GM12878 (cell line): ENCODE data around the gene MTF1. TPM values are rescaled to one million over a fixed set of nuclear protein-coding genes. Genes with fewer than 3 reads are reported as not detected.

Source experiments
- ATAC-seq: fragments of 200-7000 bp; cut with Tn5 transposase; 3 replicates; pipeline ENCODE4 v1.9.1; 2020; ENCODE audit warnings: mild to moderate bottlenecking, moderate library complexity
- BruUV-seq: library from RNA; stranded (reverse); fragments of 400-500 nt; replicated peaks from 2 replicates; lab custom pipeline; 2021; lab: Mats Ljungman, UMichigan
- CTCF ChIA-PET: fragments of 300-600 bp; sonication (Branson Sonifier 250); formaldehyde crosslinking; extraction: SDS; loops from one replicate; lab custom pipeline; 2021; ENCODE audit warnings: inconsistent platforms; lab: Yijun Ruan, JAX
- POLR2A ChIA-PET: fragments of 350-600 bp; formaldehyde crosslinking; extraction: SDS; loops from one replicate; lab custom pipeline; 2021; ENCODE audit warnings: inconsistent platforms; lab: Charles Lee
- RAD21 ChIA-PET: fragments of 300-600 bp; sonication (Branson Sonifier 250); formaldehyde crosslinking; loops from one replicate; lab custom pipeline; 2023; ENCODE audit warnings: antibody characterized with exemption; ENCODE audit not compliant: unreplicated experiment; lab: Charles Lee
- SMC1A ChIA-PET: fragments of 300-600 bp; sonication (Branson Sonifier 250); formaldehyde crosslinking; loops from one replicate; lab custom pipeline; 2023; ENCODE audit not compliant: unreplicated experiment, uncharacterized antibody; lab: Charles Lee
- DNase-seq: peaks from one replicate; pipeline ENCODE4 v3.0.0-alpha.2; 2011; ENCODE audit warnings: low read depth, low spot score
- FAIRE-seq: peaks from 3 replicates; lab custom pipeline; 2011; peaks lifted over from hg19 to GRCh38; lab: Jason Lieb, UNC
- H2AFZ ChIP-seq: 2 replicates; pipeline ENCODE4 v1.6.0; 2011; ENCODE audit warnings: low read depth, low read length, control low read depth; ENCODE audit not compliant: control insufficient read depth
- H3K27ac ChIP-seq: 2 replicates; pipeline ENCODE4 v1.5.1; 2011; ENCODE audit warnings: control low read depth; ENCODE audit not compliant: control insufficient read depth, insufficient read depth
- H3K27me3 ChIP-seq, 2 experiments: replicated peaks in 1 of 2; 2 replicates each; pipeline versions ENCODE4 v1.6.0 to v1.6.1; 2011; ENCODE audit warnings: low read length in 1 of 2; ENCODE audit not compliant: control insufficient read depth in 2 of 2, insufficient read depth in 2 of 2
- H3K36me3 ChIP-seq, 2 experiments: 2 replicates each; pipeline ENCODE4 v1.5.1; 2011; ENCODE audit warnings: low read length in 1 of 2; ENCODE audit not compliant: control insufficient read depth in 2 of 2, insufficient read depth in 2 of 2
- H3K4me1 ChIP-seq: 2 replicates; pipeline ENCODE4 v1.6.1; 2011; ENCODE audit warnings: mild to moderate bottlenecking, low read length, moderate library complexity, mixed read lengths; ENCODE audit not compliant: control insufficient read depth, insufficient read depth
- H3K4me2 ChIP-seq: 2 replicates; pipeline ENCODE4 v1.6.0; 2011; ENCODE audit warnings: control low read depth; ENCODE audit not compliant: control insufficient read depth, insufficient read depth
- H3K4me3 ChIP-seq: fragments of 200-600 bp; sonication (generic); 2 replicates; pipeline ENCODE4 v1.5.1; 2016
- H3K79me2 ChIP-seq: 2 replicates; pipeline ENCODE4 v1.6.0; 2011; ENCODE audit warnings: low read length; ENCODE audit not compliant: control insufficient read depth, insufficient read depth
- H3K9ac ChIP-seq: 2 replicates; pipeline ENCODE4 v1.8.0; 2011; ENCODE audit warnings: low read length, control low read depth, mixed read lengths; ENCODE audit not compliant: control insufficient read depth, insufficient read depth
- H3K9me3 ChIP-seq: replicated peaks from 3 replicates; pipeline ENCODE4 v1.5.1; 2011; ENCODE audit warnings: mild to moderate bottlenecking, low read length; ENCODE audit not compliant: control insufficient read depth, insufficient read depth
- H4K20me1 ChIP-seq: 2 replicates; pipeline ENCODE4 v1.6.0; 2011; ENCODE audit not compliant: control insufficient read depth, insufficient read depth
- ESRRA ChIP-seq: IDR thresholded peaks from 2 replicates; pipeline ENCODE4 v1.6.1; 2012; ENCODE audit warnings: mild to moderate bottlenecking, low read length, improper control_type of control experiment
- MTA3 ChIP-seq: IDR thresholded peaks from 2 replicates; pipeline ENCODE4 v1.6.1; 2012; ENCODE audit warnings: low read length, inconsistent platforms, borderline replicate concordance
- NR2C2 ChIP-seq: IDR thresholded peaks from 2 replicates; pipeline ENCODE4 v1.6.1; 2011; ENCODE audit warnings: borderline replicate concordance, low read depth; ENCODE audit not compliant: control insufficient read depth, insufficient read length
- RB1 ChIP-seq: fragments of 450-650 bp; formaldehyde crosslinking; IDR thresholded peaks from 2 replicates; pipeline ENCODE4 v1.6.1; 2017; ENCODE audit warnings: mild to moderate bottlenecking, borderline replicate concordance
- WRNIP1 ChIP-seq: IDR thresholded peaks from 2 replicates; pipeline ENCODE4 v1.6.1; 2011; ENCODE audit warnings: low read depth, low read length, improper control_type of control experiment, borderline replicate concordance
- ZZZ3 ChIP-seq: IDR thresholded peaks from 2 replicates; pipeline ENCODE4 v1.6.1; 2011; ENCODE audit warnings: low read depth; ENCODE audit not compliant: control insufficient read depth, insufficient read length
- WGBS: methylation state at CpG from one replicate; pipeline ENCODE4 v1.1.6; 2016; ENCODE audit warnings: low lambda C conversion rate; ENCODE audit not compliant: insufficient replicate concordance, insufficient coverage; ENCODE audit errors: missing lambda C conversion rate; 5-methylcytosine and 5-hydroxymethylcytosine counted together
- in situ Hi-C: fragments of 300-500 bp; cut with MboI; formaldehyde crosslinking; loops from 9 replicates; pipeline ENCODE4 v1.14.3; 2018; ENCODE audit warnings: mixed read lengths
- intact Hi-C: fragments of 100-400 bp; cut with micrococcal nuclease; formaldehyde crosslinking; loops from one replicate; pipeline ENCODE4 v1.14.2; 2022; ENCODE audit not compliant: unreplicated experiment
- polyA plus RNA-seq, 11 experiments: library from polyadenylated mRNA; depleted of rRNA in 4 of 11; unstranded in 6 of 11; stranded (reverse) in 5 of 11; fragments of >200 nt; fragmentation: Nextera tagmentation in 4 of 11; fragmentation: Illumina TruSeq in 1 of 11; extraction: Ambion mirVana in 4 of 11; extraction: Trizol in 1 of 11; gene quantifications; 1 replicate in 1 of 11; 2 replicates in 10 of 11; pipeline versions ENCODE4 v1.2.1 to v1.2.3, GENCODE V29; 2011 to 2016; ENCODE audit warnings: inconsistent platforms in 2 of 11, missing spikeins in 2 of 11, low read depth in 1 of 11
- total RNA-seq, 4 experiments: library from RNA; depleted of rRNA in 3 of 4; stranded (reverse); fragments of >200 nt in 3 of 4; fragmentation: Illumina TruSeq in 1 of 4; extraction: Trizol in 1 of 4; gene quantifications; 2 replicates each; pipeline versions ENCODE4 v1.2.1 to v1.2.3, GENCODE V29; 2013 to 2021
- TF ChIP-seq, protein P1 (sequence below): fragments of 450-650 bp; IDR thresholded peaks from 2 replicates; pipeline ENCODE4 v1.6.1; 2017; ENCODE audit warnings: mild to moderate bottlenecking, low read depth, inconsistent platforms; ENCODE audit not compliant: poor library complexity, severe bottlenecking
- TF ChIP-seq, protein P2 (sequence below): fragments of 450-650 bp; IDR thresholded peaks from 2 replicates; pipeline ENCODE4 v1.6.1; 2016; ENCODE audit warnings: mild to moderate bottlenecking, moderate library complexity, borderline replicate concordance
- TF ChIP-seq, protein P3 (sequence below): fragments of 450-650 bp; IDR thresholded peaks from 2 replicates; pipeline ENCODE4 v1.6.1; 2014; ENCODE audit warnings: mild to moderate bottlenecking

MTF1 gene
- total and polyA plus RNA-seq, 10 of the 15 experiments (the other 5 are each of a cell fraction or from before 2014, with no cell fraction given), result 2.2 to 20.4 (median 6.7) TPM

DNA sequence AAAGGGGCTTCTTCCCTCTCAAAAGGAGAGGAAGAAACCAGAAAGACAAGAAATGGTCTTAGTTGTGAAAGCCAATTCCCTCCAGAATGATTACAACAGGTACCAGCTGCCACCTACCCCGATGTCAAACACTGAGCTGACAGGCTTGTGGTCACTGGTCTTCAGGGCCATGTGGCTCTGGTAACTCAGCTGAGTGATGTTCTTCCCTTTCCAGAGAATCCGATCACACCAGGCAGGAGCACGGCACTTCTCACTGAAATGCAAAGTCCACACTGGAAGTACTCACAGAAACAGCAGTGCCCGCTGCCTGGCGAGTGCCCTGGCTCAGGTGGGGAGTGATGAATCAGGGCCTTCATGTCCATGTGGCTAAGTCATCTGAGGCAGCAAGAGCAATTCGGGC is 18.7 kb upstream of the MTF1 start:
- SMC1A ChIA-PET, result no interaction called here
- no peaks in the 10 kb centered on the region for H3K27me3 ChIP-seq
- RAD21 ChIA-PET, result no interaction called here
- POLR2A ChIA-PET, result interaction anchor here (1.0 kb wide), 1 partner anchor 9 kb away, joined by 4 read pairs; no protein-coding TSS in a partner anchor
- intact Hi-C loops (no loop called here), in situ Hi-C loops (loop anchor here (25.0 kb wide), 1 partner anchor 959 kb away; no protein-coding TSS in a partner anchor)
- no peaks in the 10 kb centered on the region for H3K79me2 ChIP-seq
- no peaks in the 10 kb centered on the region for H3K4me1 ChIP-seq
- DNase-seq, result no peak
- peaks cover 10 to 30% of the 10 kb centered on the region in 2 experiments for H3K36me3 ChIP-seq
- no peak overlapping the region for H3K4me3 ChIP-seq
- 86% methylated on average over 6 of the region's 6 CpGs for WGBS
- no peak for ATAC-seq
- H3K9ac ChIP-seq, result no peak overlapping the region
- TSS peak; percentile 38 for BruUV-seq
- FAIRE-seq, result no peak
- no peak for TF ChIP-seq RB1
- no peak for TF ChIP-seq WRNIP1
- no peaks in the 10 kb centered on the region for H3K9me3 ChIP-seq
- H3K27ac ChIP-seq, result no peak overlapping the region
- CTCF ChIA-PET, result no interaction called here
- no peak overlapping the region for H2AFZ ChIP-seq
- H3K4me2 ChIP-seq, result no peak overlapping the region
- H4K20me1 ChIP-seq, result no peaks in the 10 kb centered on the region

DNA sequence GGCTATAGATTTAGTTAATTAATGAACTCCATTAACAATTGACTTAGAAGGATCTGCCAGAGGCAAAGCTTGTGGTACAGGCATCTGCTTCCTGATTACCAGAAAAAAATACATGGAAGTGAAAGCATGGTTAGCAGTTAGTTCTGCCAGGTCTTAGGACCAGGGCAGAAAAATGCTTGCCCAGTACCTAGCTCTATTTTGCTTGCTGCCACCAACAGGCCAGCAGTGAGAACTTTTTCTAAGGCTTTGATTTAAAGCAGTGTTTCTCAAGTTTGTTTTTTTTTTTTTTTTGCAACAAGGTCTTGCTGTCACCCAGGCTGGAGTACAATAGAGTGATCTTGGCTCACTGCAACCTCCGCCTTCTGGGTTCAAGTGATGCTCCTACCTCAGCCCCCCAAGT is 16.4 kb upstream of the MTF1 start:
- Histone ChIP-seq H3K27ac (no peak overlapping the region), H2AFZ (no peak overlapping the region), H4K20me1 (no peaks in the 10 kb centered on the region), H3K4me1 (no peaks in the 10 kb centered on the region), H3K4me3 (no peak overlapping the region), H3K4me2 (no peak overlapping the region), H3K36me3 (peaks cover 6 to 19% of the 10 kb centered on the region in 2 experiments), H3K79me2 (no peaks in the 10 kb centered on the region), H3K27me3 (no peaks in the 10 kb centered on the region), H3K9ac (no peak overlapping the region), H3K9me3 (no peaks in the 10 kb centered on the region)
- POLR2A ChIA-PET, result interaction anchor here (0.7 kb wide), 1 partner anchor 798 kb away, joined by 4 read pairs; no protein-coding TSS in a partner anchor
- no TSS peak for BruUV-seq
- ATAC-seq (peak; percentile 24; the same call in 1 of the 3 replicates), FAIRE-seq (no peak), DNase-seq (no peak)
- CTCF ChIA-PET, result interaction anchor here (0.7 to 1.6 kb wide), 3 partner anchors 12 to 650 kb away, joined by 3 to 4 read pairs (median 3); no protein-coding TSS in a partner anchor
- SMC1A ChIA-PET, result interaction anchor here (0.6 to 1.1 kb wide), 2 partner anchors 17 to 100 kb away, joined by 3 read pairs; partner anchors contain the start of gene MTF1
- intact Hi-C loops (no loop called here), in situ Hi-C loops (loop anchor here (25.0 kb wide), 1 partner anchor 961 kb away; no protein-coding TSS in a partner anchor)
- 100% methylated on average over 1 of the region's 1 CpG for WGBS
- RAD21 ChIA-PET, result no interaction called here
- TF ChIP-seq ZZZ3 (no peak), ESRRA (no peak), MTA3 (no peak), NR2C2 (no peak)
- TF ChIP-seq, protein P1, sequence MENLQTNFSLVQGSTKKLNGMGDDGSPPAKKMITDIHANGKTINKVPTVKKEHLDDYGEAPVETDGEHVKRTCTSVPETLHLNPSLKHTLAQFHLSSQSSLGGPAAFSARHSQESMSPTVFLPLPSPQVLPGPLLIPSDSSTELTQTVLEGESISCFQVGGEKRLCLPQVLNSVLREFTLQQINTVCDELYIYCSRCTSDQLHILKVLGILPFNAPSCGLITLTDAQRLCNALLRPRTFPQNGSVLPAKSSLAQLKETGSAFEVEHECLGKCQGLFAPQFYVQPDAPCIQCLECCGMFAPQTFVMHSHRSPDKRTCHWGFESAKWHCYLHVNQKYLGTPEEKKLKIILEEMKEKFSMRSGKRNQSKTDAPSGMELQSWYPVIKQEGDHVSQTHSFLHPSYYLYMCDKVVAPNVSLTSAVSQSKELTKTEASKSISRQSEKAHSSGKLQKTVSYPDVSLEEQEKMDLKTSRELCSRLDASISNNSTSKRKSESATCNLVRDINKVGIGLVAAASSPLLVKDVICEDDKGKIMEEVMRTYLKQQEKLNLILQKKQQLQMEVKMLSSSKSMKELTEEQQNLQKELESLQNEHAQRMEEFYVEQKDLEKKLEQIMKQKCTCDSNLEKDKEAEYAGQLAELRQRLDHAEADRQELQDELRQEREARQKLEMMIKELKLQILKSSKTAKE, result no peak
- TF ChIP-seq, protein P2, sequence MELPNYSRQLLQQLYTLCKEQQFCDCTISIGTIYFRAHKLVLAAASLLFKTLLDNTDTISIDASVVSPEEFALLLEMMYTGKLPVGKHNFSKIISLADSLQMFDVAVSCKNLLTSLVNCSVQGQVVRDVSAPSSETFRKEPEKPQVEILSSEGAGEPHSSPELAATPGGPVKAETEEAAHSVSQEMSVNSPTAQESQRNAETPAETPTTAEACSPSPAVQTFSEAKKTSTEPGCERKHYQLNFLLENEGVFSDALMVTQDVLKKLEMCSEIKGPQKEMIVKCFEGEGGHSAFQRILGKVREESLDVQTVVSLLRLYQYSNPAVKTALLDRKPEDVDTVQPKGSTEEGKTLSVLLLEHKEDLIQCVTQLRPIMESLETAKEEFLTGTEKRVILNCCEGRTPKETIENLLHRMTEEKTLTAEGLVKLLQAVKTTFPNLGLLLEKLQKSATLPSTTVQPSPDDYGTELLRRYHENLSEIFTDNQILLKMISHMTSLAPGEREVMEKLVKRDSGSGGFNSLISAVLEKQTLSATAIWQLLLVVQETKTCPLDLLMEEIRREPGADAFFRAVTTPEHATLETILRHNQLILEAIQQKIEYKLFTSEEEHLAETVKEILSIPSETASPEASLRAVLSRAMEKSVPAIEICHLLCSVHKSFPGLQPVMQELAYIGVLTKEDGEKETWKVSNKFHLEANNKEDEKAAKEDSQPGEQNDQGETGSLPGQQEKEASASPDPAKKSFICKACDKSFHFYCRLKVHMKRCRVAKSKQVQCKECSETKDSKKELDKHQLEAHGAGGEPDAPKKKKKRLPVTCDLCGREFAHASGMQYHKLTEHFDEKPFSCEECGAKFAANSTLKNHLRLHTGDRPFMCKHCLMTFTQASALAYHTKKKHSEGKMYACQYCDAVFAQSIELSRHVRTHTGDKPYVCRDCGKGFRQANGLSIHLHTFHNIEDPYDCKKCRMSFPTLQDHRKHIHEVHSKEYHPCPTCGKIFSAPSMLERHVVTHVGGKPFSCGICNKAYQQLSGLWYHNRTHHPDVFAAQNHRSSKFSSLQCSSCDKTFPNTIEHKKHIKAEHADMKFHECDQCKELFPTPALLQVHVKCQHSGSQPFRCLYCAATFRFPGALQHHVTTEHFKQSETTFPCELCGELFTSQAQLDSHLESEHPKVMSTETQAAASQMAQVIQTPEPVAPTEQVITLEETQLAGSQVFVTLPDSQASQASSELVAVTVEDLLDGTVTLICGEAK, result no peak
- TF ChIP-seq, protein P3, sequence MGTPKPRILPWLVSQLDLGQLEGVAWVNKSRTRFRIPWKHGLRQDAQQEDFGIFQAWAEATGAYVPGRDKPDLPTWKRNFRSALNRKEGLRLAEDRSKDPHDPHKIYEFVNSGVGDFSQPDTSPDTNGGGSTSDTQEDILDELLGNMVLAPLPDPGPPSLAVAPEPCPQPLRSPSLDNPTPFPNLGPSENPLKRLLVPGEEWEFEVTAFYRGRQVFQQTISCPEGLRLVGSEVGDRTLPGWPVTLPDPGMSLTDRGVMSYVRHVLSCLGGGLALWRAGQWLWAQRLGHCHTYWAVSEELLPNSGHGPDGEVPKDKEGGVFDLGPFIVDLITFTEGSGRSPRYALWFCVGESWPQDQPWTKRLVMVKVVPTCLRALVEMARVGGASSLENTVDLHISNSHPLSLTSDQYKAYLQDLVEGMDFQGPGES, result no peak
